ENCODE results near the gene SNED1. TPM values are rescaled to one million over a fixed set of nuclear protein-coding genes. Genes with fewer than 3 reads are reported as not detected.

Gene SNED1
- total and polyA plus RNA-seq, 2 donors (not counting 1 experiment from before 2014, with no cell fraction given) = 27.2 to 39.5 TPM

DNA sequence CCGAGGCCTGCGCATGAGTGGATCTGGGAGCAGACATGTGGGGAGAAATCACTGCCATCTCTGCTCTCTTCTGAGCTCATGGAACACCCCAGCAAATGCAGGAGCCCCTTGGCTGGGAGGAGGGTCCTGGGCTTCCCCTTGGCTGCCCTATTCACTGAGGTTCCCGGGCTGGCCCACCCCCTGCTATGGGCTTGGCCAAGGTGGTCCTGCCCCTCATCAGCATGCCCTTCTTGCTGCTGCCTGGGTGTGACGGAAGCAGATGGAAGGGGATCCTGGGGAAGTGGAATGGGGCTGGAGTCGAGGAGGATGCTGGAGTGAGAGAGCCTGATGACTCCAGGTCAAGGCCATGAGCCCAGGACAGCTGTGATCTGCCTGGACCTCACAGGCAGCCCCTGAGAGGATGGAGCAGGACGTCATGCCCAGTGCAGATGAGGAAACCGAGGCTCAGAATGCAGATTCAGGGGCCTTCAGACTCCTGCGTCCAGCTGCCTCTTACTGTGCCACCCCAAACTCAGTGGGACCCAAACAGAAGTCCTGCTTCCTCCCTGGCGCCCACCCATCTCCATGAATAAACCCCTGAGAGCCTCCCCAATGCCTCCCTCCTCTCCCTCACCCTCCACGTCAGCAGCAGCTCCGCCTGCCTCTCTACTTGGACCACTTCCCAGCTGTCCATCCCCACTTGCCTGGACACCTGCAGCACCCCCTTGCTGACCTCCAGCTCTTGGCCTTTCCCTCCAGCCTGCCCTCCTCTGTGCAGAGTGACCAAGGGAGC is 4.0 kb downstream of the SNED1 start:
- Histone ChIP-seq H3K27me3 (ENCODE audit: control insufficient read depth, insufficient read depth, low read length) (no peaks in the 10 kb centered on the region), H4K20me1 (ENCODE audit: control insufficient read depth, extremely low read depth, insufficient read depth, low read length) (peaks cover 2% of the 10 kb centered on the region), H3K9me3 (ENCODE audit: control insufficient read depth, insufficient read depth, low read depth, low read length) (peaks cover 4% of the 10 kb centered on the region), H3K27ac (ENCODE audit: insufficient read depth, low read length) (no peak overlapping the region), H3K79me2 (ENCODE audit: control insufficient read depth, insufficient read depth, low read length) (peaks cover 46% of the 10 kb centered on the region), H3K36me3 (ENCODE audit: control insufficient read depth, insufficient read depth, low read length) (peaks cover 13% of the 10 kb centered on the region), H3K4me2 (ENCODE audit: extremely low read depth, insufficient read depth, low read length) (no peak overlapping the region), H3K9ac (ENCODE audit: insufficient read depth, low read length) (no peak overlapping the region), H2AFZ (ENCODE audit: low read length) (no peak overlapping the region), H3K4me1 (ENCODE audit: control insufficient read depth, extremely low read depth, insufficient read depth, low read length) (peaks cover 11% of the 10 kb centered on the region), H3K4me3 (replicated peaks in 1 of 4; ENCODE audit: control extremely low read depth in 1 of 4, insufficient read depth in 1 of 4, low read depth in 3 of 4, low read length in 4 of 4) (no peak overlapping the region)
- TF ChIP-seq, protein P1, sequence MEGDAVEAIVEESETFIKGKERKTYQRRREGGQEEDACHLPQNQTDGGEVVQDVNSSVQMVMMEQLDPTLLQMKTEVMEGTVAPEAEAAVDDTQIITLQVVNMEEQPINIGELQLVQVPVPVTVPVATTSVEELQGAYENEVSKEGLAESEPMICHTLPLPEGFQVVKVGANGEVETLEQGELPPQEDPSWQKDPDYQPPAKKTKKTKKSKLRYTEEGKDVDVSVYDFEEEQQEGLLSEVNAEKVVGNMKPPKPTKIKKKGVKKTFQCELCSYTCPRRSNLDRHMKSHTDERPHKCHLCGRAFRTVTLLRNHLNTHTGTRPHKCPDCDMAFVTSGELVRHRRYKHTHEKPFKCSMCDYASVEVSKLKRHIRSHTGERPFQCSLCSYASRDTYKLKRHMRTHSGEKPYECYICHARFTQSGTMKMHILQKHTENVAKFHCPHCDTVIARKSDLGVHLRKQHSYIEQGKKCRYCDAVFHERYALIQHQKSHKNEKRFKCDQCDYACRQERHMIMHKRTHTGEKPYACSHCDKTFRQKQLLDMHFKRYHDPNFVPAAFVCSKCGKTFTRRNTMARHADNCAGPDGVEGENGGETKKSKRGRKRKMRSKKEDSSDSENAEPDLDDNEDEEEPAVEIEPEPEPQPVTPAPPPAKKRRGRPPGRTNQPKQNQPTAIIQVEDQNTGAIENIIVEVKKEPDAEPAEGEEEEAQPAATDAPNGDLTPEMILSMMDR (conservative IDR thresholded peaks at IDR 0.05 in 1 of 2, IDR thresholded peaks at IDR 0.05 in 1 of 2; ENCODE audit: low read depth in 1 of 2, low read length in 2 of 2) = no peak
- no peak for TF ChIP-seq EZH2 (IDR thresholded peaks at IDR 0.05; ENCODE audit: low read length, missing control alignments)
- no peak for DNase-seq (ENCODE audit: low read depth in 2 of 2)

GRCh38 chr2:241003047-241003360 is 4.6 kb downstream of the SNED1 start:
- Histone ChIP-seq H3K9ac (ENCODE audit: insufficient read depth, low read length) (no peak overlapping the region), H4K20me1 (ENCODE audit: control insufficient read depth, extremely low read depth, insufficient read depth, low read length) (peaks cover 2% of the 10 kb centered on the region), H3K4me2 (ENCODE audit: extremely low read depth, insufficient read depth, low read length) (no peak overlapping the region), H3K4me3 (replicated peaks in 1 of 4; ENCODE audit: control extremely low read depth in 1 of 4, insufficient read depth in 1 of 4, low read depth in 3 of 4, low read length in 4 of 4) (no peak overlapping the region), H3K27ac (ENCODE audit: insufficient read depth, low read length) (no peak overlapping the region), H3K4me1 (ENCODE audit: control insufficient read depth, extremely low read depth, insufficient read depth, low read length) (peaks cover 5% of the 10 kb centered on the region), H3K79me2 (ENCODE audit: control insufficient read depth, insufficient read depth, low read length) (peaks cover 49% of the 10 kb centered on the region), H3K27me3 (ENCODE audit: control insufficient read depth, insufficient read depth, low read length) (no peaks in the 10 kb centered on the region), H3K9me3 (ENCODE audit: control insufficient read depth, insufficient read depth, low read depth, low read length) (peaks cover 4% of the 10 kb centered on the region), H3K36me3 (ENCODE audit: control insufficient read depth, insufficient read depth, low read length) (peaks cover 13% of the 10 kb centered on the region), H2AFZ (ENCODE audit: low read length) (no peak overlapping the region)
- DNase-seq (ENCODE audit: low read depth in 2 of 2) = no peak
- TF ChIP-seq, protein P1 (conservative IDR thresholded peaks at IDR 0.05 in 1 of 2, IDR thresholded peaks at IDR 0.05 in 1 of 2; ENCODE audit: low read depth in 1 of 2, low read length in 2 of 2) = no peak
- no peak for TF ChIP-seq EZH2 (IDR thresholded peaks at IDR 0.05; ENCODE audit: low read length, missing control alignments)

GRCh38 chr2:241003369-241003768 is 5.0 kb downstream of the SNED1 start:
- peaks cover 2% of the 10 kb centered on the region for H4K20me1 ChIP-seq (ENCODE audit: control insufficient read depth, extremely low read depth, insufficient read depth, low read length)
- H3K27ac ChIP-seq (ENCODE audit: insufficient read depth, low read length) = no peak overlapping the region
- no peak for DNase-seq (ENCODE audit: low read depth in 2 of 2)

More at GRCh38 chr2:241003369-241003768, 5.0 kb downstream of the SNED1 start:
- Histone ChIP-seq H3K36me3 (ENCODE audit: control insufficient read depth, insufficient read depth, low read length) (peaks cover 13% of the 10 kb centered on the region), H3K79me2 (ENCODE audit: control insufficient read depth, insufficient read depth, low read length) (peaks cover 51% of the 10 kb centered on the region), H3K4me1 (ENCODE audit: control insufficient read depth, extremely low read depth, insufficient read depth, low read length) (peaks cover 4% of the 10 kb centered on the region), H3K4me2 (ENCODE audit: extremely low read depth, insufficient read depth, low read length) (no peak overlapping the region), H3K4me3 (replicated peaks in 1 of 4; ENCODE audit: control extremely low read depth in 1 of 4, insufficient read depth in 1 of 4, low read depth in 3 of 4, low read length in 4 of 4) (no peak overlapping the region), H3K9ac (ENCODE audit: insufficient read depth, low read length) (no peak overlapping the region), H3K9me3 (ENCODE audit: control insufficient read depth, insufficient read depth, low read depth, low read length) (peaks cover 4% of the 10 kb centered on the region), H3K27me3 (ENCODE audit: control insufficient read depth, insufficient read depth, low read length) (no peaks in the 10 kb centered on the region), H2AFZ (ENCODE audit: low read length) (no peak overlapping the region)
- TF ChIP-seq, protein P1 (conservative IDR thresholded peaks at IDR 0.05 in 1 of 2, IDR thresholded peaks at IDR 0.05 in 1 of 2; ENCODE audit: low read depth in 1 of 2, low read length in 2 of 2) = no peak
- TF ChIP-seq EZH2 (IDR thresholded peaks at IDR 0.05; ENCODE audit: low read length, missing control alignments) = no peak
